ENCODE results near the gene PLSCR5.

- TF ChIP-seq POLR2AphosphoS5 (IDR thresholded peaks at IDR 0.05) (no peak), CTCF (IDR thresholded peaks at IDR 0.05) (no peak), POLR2A (IDR thresholded peaks at IDR 0.05) (no peak), EP300 (IDR thresholded peaks at IDR 0.05) (no peak)
Measured at GRCh38 chr3:146628671-146629070, 23.5 kb upstream of the PLSCR5 start.

Data from stomach (tissue), 4 donors.